Prostate gland (tissue), 2 donors: ENCODE data around the gene SLC6A3. TPM values are rescaled to one million over a fixed set of nuclear protein-coding genes. Genes with fewer than 3 reads are reported as not detected.

Experiments used
- DNase-seq: peaks from one replicate; pipeline ENCODE4 v3.0.0-alpha.2; 2019; ENCODE audit warnings: low spot score
- H3K27ac ChIP-seq, 2 donors: fragments of 200-600 bp; sonication (generic); 2 replicates each; pipeline ENCODE4 v1.5.1; 2017 to 2019
- H3K27me3 ChIP-seq: fragments of 200-600 bp; sonication (generic); replicated peaks from 2 replicates; pipeline ENCODE4 v1.5.1; 2019; ENCODE audit not compliant: insufficient read depth
- H3K36me3 ChIP-seq, 2 donors: fragments of 200-600 bp; sonication (generic); 1 replicate in 1 of 2; 2 replicates in 1 of 2; pipeline versions ENCODE4 v1.5.1 to v1.8.1; 2017 to 2019
- H3K4me1 ChIP-seq: fragments of 200-600 bp; sonication (generic); replicated peaks from 2 replicates; pipeline ENCODE4 v1.5.1; 2019
- H3K4me3 ChIP-seq, 2 donors: fragments of 200-600 bp; sonication (generic); 2 replicates each; pipeline ENCODE4 v1.5.1; 2017 to 2019
- H3K9me3 ChIP-seq: fragments of 200-600 bp; sonication (generic); 2 replicates; pipeline ENCODE4 v1.5.1; 2017
- CTCF ChIP-seq, 4 experiments: fragments of 200-600 bp in 2 of 4; fragments of 450-650 bp in 2 of 4; sonication (generic) in 2 of 4; IDR thresholded peaks; 1 replicate in 3 of 4; 2 replicates in 1 of 4; pipeline ENCODE4 v1.5.1; 2016 to 2019; ENCODE audit warnings: antibody characterized with exemption in 4 of 4, mild to moderate bottlenecking in 2 of 4, moderate library complexity in 2 of 4
- POLR2A ChIP-seq: fragments of 450-650 bp; IDR thresholded peaks from one replicate; pipeline ENCODE4 v1.6.1; 2016; ENCODE audit warnings: antibody characterized with exemption, mild to moderate bottlenecking
- POLR2AphosphoS5 ChIP-seq: sonication (generic); formaldehyde crosslinking; IDR thresholded peaks from one replicate; pipeline ENCODE4 v1.6.1; 2017; ENCODE audit warnings: antibody characterized with exemption
- WGBS: methylation state at CpG from one replicate; pipeline ENCODE4 v1.1.5; 2018; 5-methylcytosine and 5-hydroxymethylcytosine counted together
- intact Hi-C: fragments of 100-400 bp; cut with DNase I; formaldehyde crosslinking; loops from one replicate; pipeline ENCODE4 v1.14.2; 2022
- total RNA-seq, 2 donors: library from RNA; depleted of rRNA; stranded (reverse); fragments of >200 nt; gene quantifications; one replicate each; pipeline ENCODE4 v1.1.0, GENCODE V29; 2016

Gene SLC6A3
- total RNA-seq, 2 donors from 2014 or later, result 4.6 TPM; not detected in 1

DNA sequence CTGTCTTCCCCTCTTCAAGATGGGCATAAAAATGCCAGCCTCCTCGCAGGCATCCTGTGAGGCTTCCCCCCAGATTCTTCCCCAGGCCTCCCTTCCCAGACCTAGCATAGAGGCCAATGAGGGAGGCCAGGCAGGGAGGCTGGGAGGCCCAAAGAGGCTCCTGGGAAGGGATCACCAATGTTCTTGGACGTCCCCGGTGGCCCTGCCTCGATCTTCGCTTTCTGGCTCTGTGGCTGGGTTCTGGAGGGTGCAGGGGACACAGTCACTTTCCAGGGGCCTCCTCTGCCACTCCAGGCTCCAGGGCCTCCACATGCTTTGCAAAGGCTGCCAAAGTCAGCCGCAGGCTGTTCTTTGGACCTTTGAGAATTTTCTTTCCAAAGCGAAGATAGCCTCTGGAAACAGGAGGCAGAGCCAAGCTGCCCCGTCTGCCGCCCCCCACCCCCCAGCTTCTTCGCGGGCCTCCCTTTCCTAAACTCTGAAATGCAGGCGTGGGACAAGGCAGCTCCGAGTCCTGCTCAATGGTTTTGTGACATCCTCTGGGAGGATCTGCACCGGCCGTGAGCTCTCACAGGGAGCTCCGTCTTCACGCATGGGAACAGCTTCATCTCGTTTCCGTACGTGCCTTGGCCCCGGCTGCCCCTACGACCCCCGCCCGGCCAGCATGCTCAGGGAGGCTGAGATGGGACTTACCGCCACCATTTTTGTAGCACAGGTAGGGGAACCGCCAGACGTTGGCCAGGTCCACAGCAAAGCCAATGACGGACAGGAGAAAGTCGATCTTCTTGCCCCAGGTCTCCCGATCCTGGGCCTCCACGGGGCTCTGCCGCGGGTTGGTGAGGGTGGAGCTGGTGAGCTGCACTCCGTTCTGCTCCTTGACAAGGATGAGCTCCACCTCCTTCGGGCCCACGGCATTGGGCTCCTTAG is 2.8 kb downstream of the SLC6A3 start:
- Histone ChIP-seq H3K36me3 (no peaks in the 10 kb centered on the region), H3K9me3 (no peaks in the 10 kb centered on the region), H3K4me3 (no peak overlapping the region), H3K27ac (no peak overlapping the region), H3K27me3 (peaks cover 50% of the 10 kb centered on the region), H3K4me1 (peaks cover 10% of the 10 kb centered on the region)
- intact Hi-C loops, result no loop called here
- no peak for DNase-seq
- WGBS, result 68% methylated on average over 33 of the region's 36 CpGs
- no peak for TF ChIP-seq POLR2AphosphoS5
- TF ChIP-seq CTCF (IDR thresholded peaks at IDR 0.05), result no peak
- TF ChIP-seq POLR2A, result no peak

DNA sequence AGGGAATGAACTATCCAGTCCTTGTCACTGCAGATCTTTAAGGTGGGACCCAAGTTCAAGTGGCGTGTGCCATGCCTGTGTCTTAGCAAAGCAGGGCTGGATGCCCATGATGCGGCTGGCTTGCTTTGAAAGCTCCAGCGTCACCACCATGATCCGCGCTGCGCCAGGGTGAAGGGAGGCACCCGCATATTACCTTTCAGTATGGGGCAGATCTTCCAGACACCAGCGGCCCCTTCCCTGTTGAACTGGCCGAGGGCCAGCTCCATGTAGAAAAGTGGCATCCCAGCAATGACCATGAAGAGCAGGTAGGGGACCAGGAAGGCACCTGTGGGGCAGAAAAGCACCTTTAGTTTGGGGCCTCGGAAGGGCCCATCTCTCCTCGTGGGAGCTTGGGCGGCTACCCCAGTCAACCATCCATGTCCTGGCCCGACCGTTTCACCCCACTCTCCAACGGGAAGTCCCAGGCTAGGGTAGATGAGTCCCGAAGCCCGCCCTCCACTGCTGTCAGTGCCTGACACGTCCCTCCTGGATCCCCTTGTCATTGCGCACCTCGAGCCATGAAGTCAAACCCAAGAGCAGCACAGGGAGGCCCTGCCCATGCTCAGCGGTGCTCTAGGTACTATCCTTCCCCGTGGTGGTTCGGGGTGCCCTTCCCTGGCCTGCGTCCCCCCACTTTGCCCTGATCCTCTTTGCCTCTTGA is 3.9 kb downstream of the SLC6A3 start:
- Histone ChIP-seq H3K36me3 (no peaks in the 10 kb centered on the region), H3K27ac (no peak overlapping the region), H3K4me3 (no peak overlapping the region), H3K4me1 (peaks cover 10% of the 10 kb centered on the region), H3K9me3 (no peaks in the 10 kb centered on the region), H3K27me3 (peaks cover 48% of the 10 kb centered on the region)
- no peak for DNase-seq
- TF ChIP-seq POLR2AphosphoS5 (no peak), CTCF (IDR thresholded peaks at IDR 0.05) (no peak), POLR2A (no peak)
- intact Hi-C loops, result no loop called here
- WGBS, result 90% methylated on average over 24 of the region's 24 CpGs

GRCh38 chr5:1440098-1440493 is 5.1 kb downstream of the SLC6A3 start:
- intact Hi-C loops, result no loop called here
- WGBS, result 96% methylated on average over 3 of the region's 3 CpGs
- H3K4me1 ChIP-seq, result peaks cover 4% of the 10 kb centered on the region
- no peaks in the 10 kb centered on the region for H3K9me3 ChIP-seq
- TF ChIP-seq POLR2AphosphoS5, result no peak
- no peak for TF ChIP-seq POLR2A
- no peak for TF ChIP-seq CTCF (IDR thresholded peaks at IDR 0.05)
- H3K27ac ChIP-seq, result no peak overlapping the region
- no peak for DNase-seq
- H3K36me3 ChIP-seq, result no peaks in the 10 kb centered on the region
- H3K27me3 ChIP-seq, result peaks cover 36% of the 10 kb centered on the region
- H3K4me3 ChIP-seq, result no peak overlapping the region

- TF ChIP-seq POLR2A (no peak), POLR2AphosphoS5 (no peak), CTCF (IDR thresholded peaks at IDR 0.05) (no peak)
Measured at GRCh38 chr5:1439388-1440097, 5.7 kb downstream of the SLC6A3 start.

More at GRCh38 chr5:1439388-1440097, 5.7 kb downstream of the SLC6A3 start:
- Histone ChIP-seq H3K4me3 (no peak overlapping the region), H3K36me3 (no peaks in the 10 kb centered on the region), H3K9me3 (no peaks in the 10 kb centered on the region), H3K27ac (no peak overlapping the region), H3K4me1 (no peaks in the 10 kb centered on the region), H3K27me3 (peaks cover 31% of the 10 kb centered on the region)
- intact Hi-C loops, result no loop called here
- 81% methylated on average over 15 of the region's 15 CpGs for WGBS
- no peak for DNase-seq
